T-helper 17 cell (primary cell): Measurements from ENCODE around the gene IVNS1ABP. TPM values are rescaled to one million over a fixed set of nuclear protein-coding genes. Genes with fewer than 3 reads are reported as not detected.
"Not testable (repeated sequence)": the region's sequence is repeated elsewhere in the genome, so short reads cannot be mapped to it uniquely, and the experiment has no call there.

Source experiments
- ATAC-seq: fragments of 150-1000 bp; cut with Tn5 transposase; 2 replicates; pipeline ENCODE4 v1.10.0; 2021; ENCODE audit warnings: mild to moderate bottlenecking, moderate library complexity
- DNase-seq, 3 donors: peaks; one replicate each; pipeline versions ENCODE4 v3.0.0 to v3.0.0-alpha.2; 2020 to 2021
- H3K9me3 ChIP-seq: one replicate; pipeline ENCODE4 v1.7.0; 2013; ENCODE audit warnings: low read length, mild to moderate bottlenecking; ENCODE audit not compliant: control insufficient read depth, poor library complexity, severe bottlenecking
- H3K27ac Mint-ChIP-seq: one replicate; pipeline ENCODE4 v1.8.0; 2022; ENCODE audit warnings: mild to moderate bottlenecking, moderate library complexity, mixed read lengths
- H3K27me3 Mint-ChIP-seq: one replicate; pipeline ENCODE4 v1.8.0; 2022; ENCODE audit warnings: mixed read lengths
- H3K36me3 Mint-ChIP-seq: one replicate; pipeline ENCODE4 v1.8.0; 2022; ENCODE audit warnings: low read depth, mixed read lengths
- H3K4me1 Mint-ChIP-seq: one replicate; pipeline ENCODE4 v1.8.0; 2022; ENCODE audit warnings: mild to moderate bottlenecking, mixed read lengths
- H3K4me3 Mint-ChIP-seq: one replicate; pipeline ENCODE4 v1.8.0; 2022; ENCODE audit warnings: mild to moderate bottlenecking, moderate library complexity, mixed read lengths
- total RNA-seq, 4 donors: library from RNA in 2 of 4; stranded (reverse) in 2 of 4; gene quantifications; one replicate each; pipeline ENCODE4 v1.2.3 and lab custom pipeline; 2022 to 2026

Gene IVNS1ABP
- total RNA-seq (100 to 1,000 TPM; 467 to 499 TPM), total RNA-seq (lab: John Stamatoyannopoulos, UW) (560 to 600 reads per million in 2 donors)

GRCh38 chr1:185317034-185317885 lies at the start of gene IVNS1ABP:
Gene IVNS1ABP (minus strand): TSS chr1:185317243. CDS start chr1:185309493, 7,750 bp downstream.
- peak within 1 kb of the TSS; percentile 97 for H3K4me3 Mint-ChIP-seq
- H3K9me3 ChIP-seq = no peaks in the 10 kb centered on the region
- ATAC-seq (peak; percentile 82), DNase-seq (peak; percentile 89 to 96 (median 92))
- H3K36me3 Mint-ChIP-seq = peaks cover 11% of the 10 kb centered on the region
- H3K27ac Mint-ChIP-seq = peak within 1 kb of the TSS; percentile 98
- H3K4me1 Mint-ChIP-seq = peaks cover 34% of the 10 kb centered on the region
- H3K27me3 Mint-ChIP-seq = no peaks in the 10 kb centered on the region

DNA sequence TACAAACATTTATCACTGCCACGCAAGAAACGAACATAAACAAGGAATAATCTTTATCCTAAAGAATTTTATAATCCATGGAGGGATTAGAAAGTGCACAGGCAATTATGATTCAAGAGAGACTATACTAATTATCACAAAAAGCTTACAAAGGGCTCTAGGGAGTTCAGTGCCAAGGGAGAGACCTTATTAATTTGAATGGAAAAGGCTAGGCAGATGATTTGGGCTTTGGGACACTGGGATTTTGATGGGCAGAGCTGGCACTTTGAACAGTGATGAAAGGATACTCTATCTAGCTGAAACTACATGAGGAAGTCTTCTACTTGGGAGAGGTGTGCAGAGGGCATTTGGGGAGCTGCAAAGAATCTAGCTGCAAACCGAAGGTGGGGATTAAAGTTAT lies 48.9 kb upstream of the IVNS1ABP start:
- H3K9me3 ChIP-seq = peaks cover 3% of the 10 kb centered on the region
- DNase-seq (no peak), ATAC-seq (no peak)
- Mint-ChIP-seq H3K36me3 (no peaks in the 10 kb centered on the region), H3K4me3 (no peak overlapping the region), H3K27ac (no peak overlapping the region), H3K27me3 (no peaks in the 10 kb centered on the region), H3K4me1 (peaks cover 12% of the 10 kb centered on the region)

- H3K36me3 Mint-ChIP-seq, H3K4me3 Mint-ChIP-seq, H3K27ac Mint-ChIP-seq, H3K27me3 Mint-ChIP-seq, ATAC-seq, DNase-seq, H3K9me3 ChIP-seq: not testable (repeated sequence)
- H3K4me1 Mint-ChIP-seq = peaks cover 12% of the 10 kb centered on the region
Measured at GRCh38 chr1:185364528-185364927, 47.5 kb upstream of the IVNS1ABP start.

GRCh38 chr1:185363205-185363604 lies 46.2 kb upstream of the IVNS1ABP start:
- H3K4me1 Mint-ChIP-seq = peaks cover 6% of the 10 kb centered on the region
- peaks cover 2% of the 10 kb centered on the region for H3K36me3 Mint-ChIP-seq
- ATAC-seq (no peak), DNase-seq (no peak)
- no peaks in the 10 kb centered on the region for H3K27me3 Mint-ChIP-seq
- peaks cover 3% of the 10 kb centered on the region for H3K9me3 ChIP-seq
- H3K27ac Mint-ChIP-seq = no peak overlapping the region
- no peak overlapping the region for H3K4me3 Mint-ChIP-seq

DNA sequence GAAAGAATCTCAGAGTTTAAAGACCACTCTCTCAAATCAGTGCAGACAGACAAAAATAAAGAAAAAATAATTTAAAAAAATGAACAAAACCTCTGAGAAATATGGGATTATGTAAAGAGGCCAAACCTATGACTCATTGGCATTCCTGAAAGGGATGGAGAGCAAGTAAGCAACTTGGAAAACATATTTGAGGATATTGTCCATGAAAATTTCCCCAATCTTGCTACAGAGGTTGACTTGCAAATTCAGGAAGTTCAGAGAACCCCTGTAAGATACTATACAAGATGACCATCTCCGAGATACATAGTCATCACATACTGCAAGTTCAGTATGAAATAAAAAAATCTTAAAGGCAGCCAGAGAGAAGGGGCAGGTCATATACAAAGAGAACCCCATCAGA lies 43.7 kb upstream of the IVNS1ABP start:
- Mint-ChIP-seq H3K27ac (no peak overlapping the region), H3K4me3 (no peak overlapping the region), H3K36me3 (peaks cover 2% of the 10 kb centered on the region), H3K27me3 (no peaks in the 10 kb centered on the region), H3K4me1 (peaks cover 2% of the 10 kb centered on the region)
- no peak for ATAC-seq
- H3K9me3 ChIP-seq = peaks cover 3% of the 10 kb centered on the region
- DNase-seq = no peak

GRCh38 chr1:185358957-185359356 lies 41.9 kb upstream of the IVNS1ABP start:
- DNase-seq = no peak
- H3K27me3 Mint-ChIP-seq = no peaks in the 10 kb centered on the region
- H3K4me1 Mint-ChIP-seq = no peaks in the 10 kb centered on the region
- ATAC-seq = no peak
- H3K27ac Mint-ChIP-seq = no peak overlapping the region
- no peak overlapping the region for H3K4me3 Mint-ChIP-seq
- H3K9me3 ChIP-seq = peaks cover 3% of the 10 kb centered on the region
- peaks cover 2% of the 10 kb centered on the region for H3K36me3 Mint-ChIP-seq

GRCh38 chr1:185355947-185356346 lies 38.9 kb upstream of the IVNS1ABP start:
- DNase-seq = no peak
- H3K27me3 Mint-ChIP-seq = no peaks in the 10 kb centered on the region
- no peak overlapping the region for H3K27ac Mint-ChIP-seq
- H3K36me3 Mint-ChIP-seq = peaks cover 2% of the 10 kb centered on the region
- H3K9me3 ChIP-seq = no peaks in the 10 kb centered on the region
- ATAC-seq = no peak
- H3K4me1 Mint-ChIP-seq = no peaks in the 10 kb centered on the region
- no peak overlapping the region for H3K4me3 Mint-ChIP-seq

GRCh38 chr1:185353124-185353523 lies 36.1 kb upstream of the IVNS1ABP start:
- H3K27me3 Mint-ChIP-seq = no peaks in the 10 kb centered on the region
- ATAC-seq = no peak

GRCh38 chr1:185351734-185352466 lies 34.9 kb upstream of the IVNS1ABP start:
- H3K9me3 ChIP-seq = no peaks in the 10 kb centered on the region
- no peak overlapping the region for H3K27ac Mint-ChIP-seq
- no peak for ATAC-seq
- no peak overlapping the region for H3K4me3 Mint-ChIP-seq
- no peaks in the 10 kb centered on the region for H3K27me3 Mint-ChIP-seq
- DNase-seq = no peak
- peaks cover under 1% of the 10 kb centered on the region for H3K4me1 Mint-ChIP-seq
- no peaks in the 10 kb centered on the region for H3K36me3 Mint-ChIP-seq

More at GRCh38 chr1:185353124-185353523, 36.1 kb upstream of the IVNS1ABP start:
- H3K9me3 ChIP-seq = no peaks in the 10 kb centered on the region
- Mint-ChIP-seq H3K4me3 (no peak overlapping the region), H3K27ac (no peak overlapping the region), H3K36me3 (no peaks in the 10 kb centered on the region), H3K4me1 (no peaks in the 10 kb centered on the region)
- DNase-seq = no peak

DNA sequence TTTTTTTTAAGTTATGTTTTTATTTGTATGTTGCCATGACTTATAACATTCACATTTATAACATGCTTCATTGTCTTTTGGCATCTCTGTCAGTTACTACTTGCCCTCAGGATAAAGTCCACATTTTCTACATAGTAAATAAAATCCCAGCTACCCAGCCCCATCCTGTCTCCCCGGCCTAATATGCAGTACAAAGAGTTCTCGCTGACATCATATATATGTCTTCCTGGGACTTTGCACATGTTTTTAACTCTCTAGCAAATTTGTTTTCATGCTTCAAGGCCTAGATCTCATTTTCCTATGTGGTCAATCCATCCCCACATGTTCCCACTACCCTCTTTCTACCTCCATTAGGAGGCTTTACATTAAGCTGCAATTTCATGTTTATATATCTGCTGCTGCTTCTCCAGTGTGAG lies 33.0 kb upstream of the IVNS1ABP start:
- ATAC-seq (no peak), DNase-seq (no peak)
- H3K9me3 ChIP-seq = no peaks in the 10 kb centered on the region
- Mint-ChIP-seq H3K4me1 (peaks cover 3% of the 10 kb centered on the region), H3K4me3 (no peak overlapping the region), H3K36me3 (no peaks in the 10 kb centered on the region), H3K27me3 (no peaks in the 10 kb centered on the region), H3K27ac (no peak overlapping the region)

GRCh38 chr1:185349556-185349955 lies 32.5 kb upstream of the IVNS1ABP start:
- H3K27me3 Mint-ChIP-seq = no peaks in the 10 kb centered on the region
- H3K4me3 Mint-ChIP-seq = no peak overlapping the region
- no peaks in the 10 kb centered on the region for H3K9me3 ChIP-seq
- no peaks in the 10 kb centered on the region for H3K36me3 Mint-ChIP-seq
- H3K27ac Mint-ChIP-seq = peak overlapping the region; percentile 84
- ATAC-seq (no peak), DNase-seq (no peak)
- H3K4me1 Mint-ChIP-seq = peaks cover 3% of the 10 kb centered on the region

DNA sequence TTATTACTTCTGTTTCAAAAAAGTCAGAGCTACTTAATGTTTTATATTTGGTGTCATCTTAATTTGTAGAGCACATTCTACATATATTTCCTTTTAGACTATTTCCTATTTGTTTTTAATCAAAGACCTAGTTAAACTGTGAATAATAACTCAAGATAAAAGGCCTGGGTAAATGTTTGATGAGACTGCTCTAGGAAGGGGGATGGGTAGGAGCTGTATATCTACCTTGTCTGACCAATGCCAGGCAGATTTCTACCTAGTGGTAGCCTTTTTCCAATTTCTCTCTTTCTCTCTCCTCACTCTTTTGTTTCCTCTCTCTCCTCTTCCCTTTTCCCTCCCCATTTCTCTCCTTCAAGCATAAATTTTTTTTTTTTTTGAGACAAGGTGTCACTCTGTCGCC lies 31.9 kb upstream of the IVNS1ABP start:
- no peak for ATAC-seq
- H3K36me3 Mint-ChIP-seq = no peaks in the 10 kb centered on the region
- no peaks in the 10 kb centered on the region for H3K9me3 ChIP-seq
- H3K4me3 Mint-ChIP-seq = peak overlapping the region; percentile 42
- peaks cover 6% of the 10 kb centered on the region for H3K4me1 Mint-ChIP-seq
- no peaks in the 10 kb centered on the region for H3K27me3 Mint-ChIP-seq
- no peak for DNase-seq
- peak overlapping the region; percentile 84 for H3K27ac Mint-ChIP-seq

DNA sequence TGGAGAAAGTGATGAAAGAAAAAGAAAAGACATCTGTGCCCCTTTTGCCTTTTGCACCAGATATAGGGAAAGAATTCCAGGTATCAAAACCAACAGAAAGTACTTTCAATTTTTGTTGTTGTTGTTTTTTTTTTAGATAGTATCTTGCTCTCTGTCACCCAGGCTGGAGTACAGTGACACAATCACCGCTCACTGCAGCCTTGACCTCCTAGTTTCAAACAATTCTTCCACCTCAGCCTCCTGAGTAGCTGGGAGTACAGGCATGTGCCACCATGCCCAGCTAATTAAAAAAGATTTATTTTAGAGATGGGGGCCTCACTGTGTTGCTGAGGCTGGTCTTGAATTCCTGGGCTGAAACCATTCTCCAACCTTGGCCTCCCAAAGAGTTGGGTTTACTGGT lies 31.3 kb upstream of the IVNS1ABP start:
- ATAC-seq = no peak
- no peak overlapping the region for H3K27ac Mint-ChIP-seq
- no peaks in the 10 kb centered on the region for H3K27me3 Mint-ChIP-seq
- DNase-seq = no peak
- H3K4me1 Mint-ChIP-seq = peaks cover 6% of the 10 kb centered on the region
- H3K4me3 Mint-ChIP-seq = no peak overlapping the region
- H3K36me3 Mint-ChIP-seq = no peaks in the 10 kb centered on the region
- no peaks in the 10 kb centered on the region for H3K9me3 ChIP-seq
